Heart left ventricle (tissue), 13 donors: ENCODE measurements around the gene SOX2.

ENCODE experiments used
- CTCF ChIP-seq, 12 donors: fragments of 200-600 bp; sonication (generic) in 4 of 12; IDR thresholded peaks; one replicate each; pipeline versions ENCODE4 v1.5.0 to v1.8.0; 2018 to 2022; ENCODE audit warnings: antibody characterized with exemption in 12 of 12, mild to moderate bottlenecking in 5 of 12
- POLR2A ChIP-seq, 2 donors: fragments of 450-650 bp; IDR thresholded peaks; one replicate each; pipeline ENCODE4 v1.6.1; 2017; ENCODE audit warnings: antibody characterized with exemption in 2 of 2, mild to moderate bottlenecking in 2 of 2, moderate library complexity in 2 of 2
- donor health status: ischemic (EF 13 %, LVEDD 7.1; RV severe dilation, severe dysfunction).
- donor health status: DM: no; HTN: yes; CAD: no.
- donor health status: DM: no; HTN: no; CAD: no.
- donor health status: ischemic (EF 25% LVEDD 6.9; RV normal size, moderate dysfunction).
- donor health status: ischemic (EF 25% LVEDD 5.7; RV mildly dilated, moderate dysfunction).
- donor health status: ischemic (EF 35%, LVEDD 5.7; RV mildly dilated, moderate dysfunction).
- donor health status: nonischemic (EF 11% LVEDD 7.7; RV severe dilation, severe dysfunction).
- donor health status: DM: yes; HTN: yes; CAD: no.
- donor health status: PGD.
- donor health status: ischemic (EF 29% LVEDD 5.4; RV normal size, mild dysfunction).
- donor health status: nonischemic (EF 23%, LVEDD 6.1; RV moderate dilation, normal function).

- no peak for TF ChIP-seq CTCF (IDR thresholded peaks at IDR 0.05)
- no peak for TF ChIP-seq POLR2A (IDR thresholded peaks at IDR 0.05)
These were observed 44.2 kb downstream of the SOX2 start for GRCh38 chr3:181755959-181756358.
